ENCODE results near the gene CENPN.

DNA sequence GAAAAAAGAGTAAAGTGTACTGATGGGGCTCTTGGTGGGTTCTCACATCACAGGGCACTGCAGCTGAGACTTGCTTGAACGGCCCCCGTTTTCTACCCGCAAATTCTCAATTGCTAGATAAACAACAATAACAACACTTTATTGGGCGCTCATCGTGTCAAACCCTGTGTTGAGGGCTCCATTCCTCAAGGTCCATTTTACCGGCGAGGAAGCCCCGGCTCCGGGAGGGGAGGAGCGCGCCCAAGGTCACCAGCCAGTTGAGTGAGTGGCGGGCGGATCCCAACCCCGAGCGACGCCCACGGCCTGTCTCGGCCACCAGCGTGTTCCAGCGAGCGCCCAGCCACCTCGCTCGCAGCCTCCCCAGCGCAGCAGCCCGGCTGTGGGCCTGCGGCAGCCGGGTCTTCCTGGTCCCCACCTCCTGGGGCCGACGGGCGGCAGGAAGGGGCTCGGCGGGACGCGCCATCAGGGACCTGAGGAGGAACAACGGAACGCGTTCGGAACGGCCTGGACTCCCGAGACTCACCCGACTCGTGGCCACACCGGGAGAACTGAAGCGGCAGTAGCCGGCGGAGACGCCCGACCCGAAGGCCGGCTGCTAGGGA lies 702 bp upstream of the CENPN start:
- TF ChIP-seq, protein P1, sequence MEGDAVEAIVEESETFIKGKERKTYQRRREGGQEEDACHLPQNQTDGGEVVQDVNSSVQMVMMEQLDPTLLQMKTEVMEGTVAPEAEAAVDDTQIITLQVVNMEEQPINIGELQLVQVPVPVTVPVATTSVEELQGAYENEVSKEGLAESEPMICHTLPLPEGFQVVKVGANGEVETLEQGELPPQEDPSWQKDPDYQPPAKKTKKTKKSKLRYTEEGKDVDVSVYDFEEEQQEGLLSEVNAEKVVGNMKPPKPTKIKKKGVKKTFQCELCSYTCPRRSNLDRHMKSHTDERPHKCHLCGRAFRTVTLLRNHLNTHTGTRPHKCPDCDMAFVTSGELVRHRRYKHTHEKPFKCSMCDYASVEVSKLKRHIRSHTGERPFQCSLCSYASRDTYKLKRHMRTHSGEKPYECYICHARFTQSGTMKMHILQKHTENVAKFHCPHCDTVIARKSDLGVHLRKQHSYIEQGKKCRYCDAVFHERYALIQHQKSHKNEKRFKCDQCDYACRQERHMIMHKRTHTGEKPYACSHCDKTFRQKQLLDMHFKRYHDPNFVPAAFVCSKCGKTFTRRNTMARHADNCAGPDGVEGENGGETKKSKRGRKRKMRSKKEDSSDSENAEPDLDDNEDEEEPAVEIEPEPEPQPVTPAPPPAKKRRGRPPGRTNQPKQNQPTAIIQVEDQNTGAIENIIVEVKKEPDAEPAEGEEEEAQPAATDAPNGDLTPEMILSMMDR (IDR thresholded peaks at IDR 0.05 in 8 of 11, conservative IDR thresholded peaks at IDR 0.05 in 3 of 11): no peak
- TF ChIP-seq POLR2A (IDR thresholded peaks at IDR 0.05) (no peak), POLR2AphosphoS5 (IDR thresholded peaks at IDR 0.05) (no peak)
